SKM-1 treated with dmso at 0.1 percent for 144 hours (cell line): ENCODE data around the gene SH3TC2.
"Not testable (repeated sequence)": the region's sequence is repeated elsewhere in the genome, so short reads cannot be mapped to it uniquely, and the experiment has no call there.

Source experiments
- DNase-seq: peaks from one replicate; lab custom pipeline; 2025; ENCODE audit not compliant: unreplicated experiment; lab: John Stamatoyannopoulos, UW

The SH3TC2 gene

GRCh38 chr5:149063017-149063687 lies at the start of gene SH3TC2:
SH3TC2 (minus strand) TSS chr5:149063062; CDS start chr5:149063022, 40 bp downstream.
- DNase-seq = no peak

- no peak for DNase-seq
Measured at GRCh38 chr5:149110406-149110805, 47.5 kb upstream of the SH3TC2 start.

DNA sequence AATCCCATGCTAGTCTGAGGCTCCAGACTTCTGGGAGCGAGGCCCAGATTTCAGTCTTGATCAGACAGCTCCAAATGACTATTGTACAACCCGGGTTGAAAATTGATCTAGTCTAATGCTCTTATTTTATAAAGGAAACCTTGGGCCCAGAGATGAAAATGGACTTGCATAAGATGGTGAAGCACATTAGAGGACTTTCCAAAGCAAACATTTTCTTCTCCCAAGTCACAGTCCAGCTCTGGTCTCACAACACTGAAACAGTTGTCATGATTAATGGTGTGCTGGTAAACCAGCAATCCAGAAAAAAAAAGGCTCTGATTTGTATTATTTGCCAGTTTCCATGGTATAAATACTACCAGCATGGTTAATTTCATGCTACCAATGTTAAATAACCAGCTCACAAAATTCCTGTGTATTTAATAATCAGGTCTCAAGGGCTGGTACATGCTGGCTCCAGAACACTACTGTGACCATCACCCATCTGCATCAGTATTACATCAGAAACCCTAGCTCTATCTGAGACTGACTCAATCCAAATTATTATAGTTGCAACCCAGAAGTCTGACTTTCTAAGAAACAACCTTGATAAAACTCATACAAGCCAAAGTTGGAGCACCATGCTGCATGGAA lies 45.9 kb upstream of the SH3TC2 start:
- DNase-seq = no peak

DNA sequence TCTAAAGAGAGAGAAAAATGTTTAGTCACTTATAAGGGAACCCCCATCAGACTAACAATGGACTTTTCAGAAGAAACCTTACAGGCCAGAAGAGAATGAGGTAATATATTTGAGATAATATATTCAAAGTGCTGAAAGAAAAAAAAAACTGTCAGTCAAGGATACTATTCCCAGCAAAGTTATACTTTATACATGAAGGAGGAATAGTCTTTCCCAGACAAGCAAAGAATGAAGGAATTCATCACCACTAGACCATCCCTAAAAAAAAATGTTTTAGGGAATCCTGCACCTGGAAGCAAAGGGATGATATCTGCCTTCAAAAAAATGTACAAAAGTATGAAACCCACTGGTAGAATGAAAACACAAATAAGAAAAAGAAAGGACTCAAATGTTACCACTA lies 37.5 kb upstream of the SH3TC2 start:
- no peak for DNase-seq

- DNase-seq = no peak
Measured at GRCh38 chr5:149099920-149100319, 37.1 kb upstream of the SH3TC2 start.

GRCh38 chr5:149094996-149095395 lies 32.1 kb upstream of the SH3TC2 start:
- no peak for DNase-seq

GRCh38 chr5:149093625-149094024 lies 30.8 kb upstream of the SH3TC2 start:
- no peak for DNase-seq

DNA sequence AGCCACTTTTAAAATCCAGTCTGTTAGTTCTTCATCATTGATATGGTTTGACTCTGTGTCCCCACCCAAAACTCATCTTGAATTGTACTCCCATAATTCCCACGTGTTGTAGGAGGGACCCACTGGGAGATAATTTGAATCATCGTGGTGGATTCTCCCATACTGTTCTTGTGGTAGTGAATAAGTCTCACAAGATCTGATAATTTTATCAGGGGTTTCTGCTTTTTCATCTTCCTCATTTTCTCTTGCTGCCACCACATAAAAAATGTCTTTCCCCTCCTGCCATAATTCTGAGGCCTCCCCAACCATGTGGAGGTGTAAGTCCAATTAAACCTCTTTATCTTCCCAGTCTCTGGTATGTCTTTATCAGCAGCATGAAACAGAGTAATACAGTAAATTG lies 26.9 kb upstream of the SH3TC2 start:
- no peak for DNase-seq

- DNase-seq = no peak
Measured at GRCh38 chr5:149088686-149089085, 25.8 kb upstream of the SH3TC2 start.

- no peak for DNase-seq
Measured at GRCh38 chr5:149083846-149084245, 21.0 kb upstream of the SH3TC2 start.

- DNase-seq = no peak
Measured at GRCh38 chr5:149082271-149082670, 19.4 kb upstream of the SH3TC2 start.

DNA sequence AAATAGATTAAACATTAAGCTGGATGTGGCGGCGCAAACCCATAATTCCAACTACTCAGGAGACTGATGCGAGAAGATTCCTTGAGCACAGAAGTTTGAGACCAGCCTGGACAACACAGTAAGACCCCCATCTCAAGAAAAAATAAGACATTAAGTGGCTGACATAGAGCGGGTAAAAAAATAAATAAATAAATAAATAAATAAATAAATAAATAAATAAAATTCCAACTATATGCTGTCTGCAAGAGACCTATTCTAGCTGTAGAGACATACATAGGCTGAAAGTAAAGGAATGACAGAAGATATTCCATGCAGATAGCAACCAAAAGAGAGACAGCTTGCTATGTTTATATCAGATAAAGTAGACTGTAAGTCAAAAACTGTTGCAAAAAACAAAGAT lies 17.4 kb upstream of the SH3TC2 start:
- no peak for DNase-seq

- no peak for DNase-seq
Measured at GRCh38 chr5:149079883-149080282, 17.0 kb upstream of the SH3TC2 start.

- DNase-seq = not testable (repeated sequence)
Measured at GRCh38 chr5:149074071-149074470, 11.2 kb upstream of the SH3TC2 start.

- no peak for DNase-seq
Measured at GRCh38 chr5:149073213-149073612, 10.4 kb upstream of the SH3TC2 start.

GRCh38 chr5:149072791-149073190 lies 9.9 kb upstream of the SH3TC2 start:
- no peak for DNase-seq

DNA sequence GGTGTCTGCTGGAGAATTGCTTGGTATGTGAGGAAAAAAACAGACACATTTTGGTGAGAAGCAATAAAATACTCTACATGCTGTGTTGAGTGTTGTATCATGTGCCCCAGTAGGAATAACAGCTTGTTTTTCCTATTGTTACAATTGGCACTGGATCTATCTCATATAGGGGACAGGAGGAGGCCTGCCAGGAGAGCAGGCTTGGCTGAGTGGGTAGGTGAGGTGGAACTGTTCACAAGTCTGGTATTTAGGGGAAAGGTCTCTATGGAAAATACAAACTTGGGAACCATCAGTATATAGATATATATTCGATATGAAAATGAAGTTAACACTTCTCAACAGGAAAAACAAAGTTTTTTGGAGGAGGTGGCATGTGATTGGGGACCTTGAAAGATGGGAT lies 9.5 kb upstream of the SH3TC2 start:
- no peak for DNase-seq

DNA sequence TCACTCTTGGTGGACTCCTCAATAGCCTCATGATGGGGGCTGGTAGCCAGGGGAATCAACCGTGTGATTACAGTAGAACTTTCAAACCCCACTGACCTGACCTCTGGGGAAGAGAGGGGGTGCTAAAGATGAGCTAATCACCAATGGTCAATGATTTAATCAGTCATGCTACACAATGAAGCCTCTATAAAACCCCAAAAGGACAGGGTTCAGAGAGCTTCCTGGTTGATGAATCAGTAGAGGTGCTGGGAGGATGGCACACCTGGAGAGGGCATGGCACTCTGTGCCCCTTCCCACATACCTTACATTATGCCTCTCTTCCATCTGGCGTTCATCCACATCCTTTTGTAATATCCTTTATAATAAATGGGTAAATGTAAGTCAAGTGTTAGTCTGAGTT lies 8.9 kb upstream of the SH3TC2 start:
- DNase-seq = no peak

DNA sequence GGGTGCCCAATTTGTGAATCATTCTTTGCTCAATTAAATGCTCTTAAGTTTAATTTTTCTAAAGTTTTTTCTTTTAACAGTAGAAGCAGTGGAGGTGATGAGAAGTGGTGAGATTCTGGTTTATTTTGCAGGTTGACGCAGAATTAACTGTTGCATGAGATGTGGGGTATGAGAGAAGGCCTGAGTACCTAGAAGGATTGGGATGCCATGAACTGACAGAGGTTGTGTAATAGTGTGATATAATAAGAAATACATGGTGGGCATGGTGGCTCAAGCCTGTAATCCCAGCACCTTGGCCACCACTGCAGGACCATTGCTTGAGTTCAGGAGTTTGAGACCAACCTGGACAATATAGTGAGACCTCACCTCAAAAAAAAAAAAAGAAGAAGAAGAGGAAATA lies 8.4 kb upstream of the SH3TC2 start:
- no peak for DNase-seq

GRCh38 chr5:149069711-149070110 lies 6.8 kb upstream of the SH3TC2 start:
- no peak for DNase-seq

DNA sequence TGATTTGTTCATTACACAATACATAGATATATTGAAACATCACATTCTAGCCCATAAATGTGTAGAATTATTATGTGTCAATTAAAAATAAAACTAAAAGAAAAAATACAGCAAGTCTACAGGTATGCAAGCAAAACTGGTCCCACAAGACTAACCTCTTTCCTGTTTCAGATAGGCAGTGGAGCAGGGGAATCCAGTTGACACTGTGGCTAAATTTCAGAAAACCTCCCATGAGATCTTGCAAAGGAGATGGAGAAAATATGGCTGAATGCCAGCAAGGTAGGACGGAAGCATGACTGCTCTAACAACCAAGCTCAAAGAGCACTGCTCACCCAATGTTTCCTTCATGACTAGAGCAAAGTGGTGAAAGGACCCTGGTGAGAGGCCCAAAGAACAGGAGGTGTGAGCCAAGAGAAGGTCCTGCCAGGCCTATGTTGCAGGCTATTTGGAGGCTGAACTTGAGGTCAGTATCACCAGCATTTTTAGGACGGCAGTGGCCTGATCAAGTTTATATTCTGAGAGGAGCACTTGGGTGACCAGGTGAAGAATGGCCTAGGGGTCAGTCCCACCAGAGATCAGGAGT lies 1.1 kb upstream of the SH3TC2 start:
- DNase-seq = no peak

DNA sequence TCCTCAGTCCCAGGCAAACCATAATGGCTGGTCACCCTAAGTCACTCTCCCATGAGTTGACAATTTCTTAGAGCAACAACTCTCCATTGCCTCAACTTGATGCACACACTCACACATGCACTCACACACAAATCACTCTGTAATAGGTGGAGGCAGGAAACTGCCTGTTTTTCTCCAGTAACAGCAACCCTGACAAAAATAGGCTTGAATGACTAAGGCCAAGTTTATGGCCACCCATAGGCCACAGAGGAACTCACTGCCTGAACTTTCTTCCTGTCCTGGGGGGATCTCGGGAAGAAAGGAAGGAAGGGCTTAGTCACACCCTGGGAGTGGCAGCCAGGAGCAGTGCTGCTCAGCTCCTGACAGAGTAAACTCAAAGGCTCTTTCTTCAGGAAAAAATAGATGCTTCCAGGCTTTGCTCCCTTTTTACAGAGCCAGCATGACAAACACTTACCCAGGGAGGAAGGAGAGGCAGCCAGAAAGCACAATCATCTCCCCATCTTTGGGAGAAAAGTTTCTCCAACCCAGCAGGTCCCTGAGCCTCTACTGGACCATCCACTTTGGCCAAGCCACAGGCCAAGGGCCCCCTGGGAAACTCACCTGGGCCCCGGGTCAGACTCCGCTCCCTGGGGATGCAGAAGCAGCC lies 368 bp downstream of the SH3TC2 start:
- no peak for DNase-seq
